DND-41 (cell line): ENCODE results near the gene BACH1.

Experiments used
- CTCF ChIP-seq: IDR thresholded peaks from 2 replicates; pipeline ENCODE4 v1.5.1; 2012; ENCODE audit warnings: borderline replicate concordance, low read length, moderate library complexity, mild to moderate bottlenecking; ENCODE audit not compliant: poor library complexity, severe bottlenecking; ENCODE audit errors: extremely low read depth
- EZH2 ChIP-seq: IDR thresholded peaks from 3 replicates; pipeline ENCODE4 v1.6.1; 2012; ENCODE audit warnings: borderline replicate concordance, low read depth, mild to moderate bottlenecking, moderate library complexity, low read length, inconsistent platforms; ENCODE audit not compliant: severe bottlenecking

- TF ChIP-seq CTCF (no peak), EZH2 (no peak)
Observed at GRCh38 chr21:29386803-29387202, 88.1 kb downstream of the BACH1 start.
